GM12878 (cell line): ENCODE measurements around the gene CDH16. TPM values are rescaled to one million over a fixed set of nuclear protein-coding genes. Genes with fewer than 3 reads are reported as not detected.

Experiments used
- FOS ChIP-seq: IDR thresholded peaks from 3 replicates; pipeline ENCODE4 v1.6.1; 2011; ENCODE audit warnings: borderline replicate concordance; ENCODE audit not compliant: insufficient read length; ENCODE audit errors: extremely low read depth
- HDAC2 ChIP-seq: fragments of 200-600 bp; sonication (generic); IDR thresholded peaks from 2 replicates; pipeline ENCODE4 v1.6.1; 2017
- NFIC ChIP-seq: IDR thresholded peaks from 2 replicates; pipeline ENCODE4 v1.6.1; 2012; ENCODE audit warnings: low read depth, mild to moderate bottlenecking, inconsistent platforms, low read length, moderate library complexity
- POLR2A ChIP-seq: IDR thresholded peaks from 2 replicates; pipeline ENCODE4 v1.6.1; 2011; ENCODE audit warnings: low read depth, mild to moderate bottlenecking, low read length
- SUZ12 ChIP-seq: fragments of 200-600 bp; sonication (generic); IDR thresholded peaks from one replicate; pipeline ENCODE4 v1.6.1; 2018; ENCODE audit warnings: antibody characterized with exemption, mild to moderate bottlenecking; ENCODE audit not compliant: unreplicated experiment
- USF1 ChIP-seq: IDR thresholded peaks from 2 replicates; pipeline ENCODE4 v1.6.1; 2011; ENCODE audit warnings: borderline replicate concordance, low read depth, mild to moderate bottlenecking, moderate library complexity, mixed read lengths, low read length; ENCODE audit not compliant: insufficient read depth; ENCODE audit errors: extremely low read length
- ZNF592 ChIP-seq: fragments of 450-650 bp; IDR thresholded peaks from 2 replicates; pipeline ENCODE4 v1.6.1; 2017; ENCODE audit warnings: mild to moderate bottlenecking, moderate library complexity
- polyA plus RNA-seq, 11 experiments: library from polyadenylated mRNA; depleted of rRNA in 4 of 11; unstranded in 6 of 11; stranded (reverse) in 5 of 11; fragments of >200 nt; fragmentation: Nextera tagmentation in 4 of 11; fragmentation: Illumina TruSeq in 1 of 11; extraction: Ambion mirVana in 4 of 11; extraction: Trizol in 1 of 11; gene quantifications; 1 replicate in 1 of 11; 2 replicates in 10 of 11; pipeline versions ENCODE4 v1.2.1 to v1.2.3, GENCODE V29; 2011 to 2016; ENCODE audit warnings: inconsistent platforms in 2 of 11, missing spikeins in 2 of 11, low read depth in 1 of 11
- total RNA-seq, 4 experiments: library from RNA; depleted of rRNA in 3 of 4; stranded (reverse); fragments of >200 nt in 3 of 4; fragmentation: Illumina TruSeq in 1 of 4; extraction: Trizol in 1 of 4; gene quantifications; 2 replicates each; pipeline versions ENCODE4 v1.2.1 to v1.2.3, GENCODE V29; 2013 to 2021
- TF ChIP-seq, protein P1 (sequence below): fragments of 450-650 bp; conservative IDR thresholded peaks from 2 replicates; pipeline ENCODE4 v1.6.1; 2017; ENCODE audit warnings: mild to moderate bottlenecking, moderate library complexity

Gene CDH16
- total and polyA plus RNA-seq, 10 of the 15 experiments (the other 5 are each of a cell fraction or from before 2014, with no cell fraction given), result 0.05 TPM; not detected in 9

DNA sequence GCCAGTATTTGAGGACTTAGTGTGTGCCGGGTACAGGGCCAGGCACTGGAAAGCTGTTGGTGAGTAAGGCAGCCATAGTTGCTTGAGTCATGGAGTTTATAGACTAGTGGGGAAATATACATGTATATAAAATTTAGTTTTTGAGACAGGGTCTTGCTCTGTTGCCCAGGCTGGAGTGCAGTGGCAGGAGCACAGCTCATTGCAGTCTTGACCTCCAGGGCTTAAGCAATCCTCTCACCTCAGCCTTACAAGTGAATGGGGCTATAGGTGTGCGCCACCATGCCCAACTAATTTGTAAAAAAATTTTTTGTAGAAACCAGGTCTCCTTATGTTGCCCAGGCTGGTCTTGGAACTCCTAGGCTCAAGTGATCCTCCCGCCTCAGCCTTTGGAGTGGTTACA lies 36.0 kb downstream of the CDH16 start (continued):
- TF ChIP-seq, protein P1, sequence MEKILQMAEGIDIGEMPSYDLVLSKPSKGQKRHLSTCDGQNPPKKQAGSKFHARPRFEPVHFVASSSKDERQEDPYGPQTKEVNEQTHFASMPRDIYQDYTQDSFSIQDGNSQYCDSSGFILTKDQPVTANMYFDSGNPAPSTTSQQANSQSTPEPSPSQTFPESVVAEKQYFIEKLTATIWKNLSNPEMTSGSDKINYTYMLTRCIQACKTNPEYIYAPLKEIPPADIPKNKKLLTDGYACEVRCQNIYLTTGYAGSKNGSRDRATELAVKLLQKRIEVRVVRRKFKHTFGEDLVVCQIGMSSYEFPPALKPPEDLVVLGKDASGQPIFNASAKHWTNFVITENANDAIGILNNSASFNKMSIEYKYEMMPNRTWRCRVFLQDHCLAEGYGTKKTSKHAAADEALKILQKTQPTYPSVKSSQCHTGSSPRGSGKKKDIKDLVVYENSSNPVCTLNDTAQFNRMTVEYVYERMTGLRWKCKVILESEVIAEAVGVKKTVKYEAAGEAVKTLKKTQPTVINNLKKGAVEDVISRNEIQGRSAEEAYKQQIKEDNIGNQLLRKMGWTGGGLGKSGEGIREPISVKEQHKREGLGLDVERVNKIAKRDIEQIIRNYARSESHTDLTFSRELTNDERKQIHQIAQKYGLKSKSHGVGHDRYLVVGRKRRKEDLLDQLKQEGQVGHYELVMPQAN, result no peak
- TF ChIP-seq POLR2A, result no peak
- TF ChIP-seq FOS, result no peak
- no peak for TF ChIP-seq USF1
- TF ChIP-seq SUZ12, result no peak
- TF ChIP-seq NFIC, result no peak
- no peak for TF ChIP-seq ZNF592
- TF ChIP-seq HDAC2, result no peak
- TF ChIP-seq, all 136 proteins: peak for 0
